ENCODE measurements around the gene LYST.

The LYST gene

DNA sequence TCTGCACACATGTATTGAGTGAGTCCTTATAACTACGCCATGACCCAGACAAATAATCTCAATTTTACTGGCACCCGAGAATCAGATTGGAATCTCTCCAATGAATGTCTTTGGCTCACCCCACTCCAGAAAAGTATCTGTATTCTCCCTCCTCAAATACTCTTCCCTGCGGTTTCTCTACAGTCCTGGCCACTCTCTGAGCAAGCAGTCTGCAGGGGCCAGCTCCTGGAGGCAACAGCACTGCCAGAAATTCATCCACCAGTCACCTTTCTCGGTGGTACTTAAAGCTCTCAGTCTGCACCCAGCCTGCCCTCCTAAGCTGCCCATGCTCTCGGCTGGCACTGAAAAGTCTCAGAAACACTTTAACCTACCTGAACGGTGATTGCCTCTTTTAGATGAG is 16.1 kb upstream of the LYST start:
- Histone ChIP-seq H3K27me3 (replicated peaks; ENCODE audit: control insufficient read depth, insufficient read depth, low read length) (no peaks in the 10 kb centered on the region), H3K36me3 (ENCODE audit: control insufficient read depth, insufficient read depth, low read length) (no peaks in the 10 kb centered on the region), H3K4me3 (replicated peaks; ENCODE audit: low read depth, low read length) (peak overlapping the region; percentile 46)
- no peak for TF ChIP-seq CTCF (IDR thresholded peaks at IDR 0.05; ENCODE audit: insufficient read depth, low read length, poor library complexity, severe bottlenecking)
- DNase-seq (ENCODE audit: extremely low read depth, insufficient read length): no peak

- no peak for TF ChIP-seq CTCF (IDR thresholded peaks at IDR 0.05; ENCODE audit: insufficient read depth, low read length, poor library complexity, severe bottlenecking)
- Histone ChIP-seq H3K27me3 (replicated peaks; ENCODE audit: control insufficient read depth, insufficient read depth, low read length) (no peaks in the 10 kb centered on the region), H3K4me3 (replicated peaks; ENCODE audit: low read depth, low read length) (0 out of 2 replicates have a peak overlapping the region, but pooled peaks have one; percentile 15), H3K36me3 (ENCODE audit: control insufficient read depth, insufficient read depth, low read length) (no peaks in the 10 kb centered on the region)
- no peak for DNase-seq (ENCODE audit: extremely low read depth, insufficient read length)
Observed at GRCh38 chr1:235881930-235882700, 15.4 kb upstream of the LYST start.

DNA sequence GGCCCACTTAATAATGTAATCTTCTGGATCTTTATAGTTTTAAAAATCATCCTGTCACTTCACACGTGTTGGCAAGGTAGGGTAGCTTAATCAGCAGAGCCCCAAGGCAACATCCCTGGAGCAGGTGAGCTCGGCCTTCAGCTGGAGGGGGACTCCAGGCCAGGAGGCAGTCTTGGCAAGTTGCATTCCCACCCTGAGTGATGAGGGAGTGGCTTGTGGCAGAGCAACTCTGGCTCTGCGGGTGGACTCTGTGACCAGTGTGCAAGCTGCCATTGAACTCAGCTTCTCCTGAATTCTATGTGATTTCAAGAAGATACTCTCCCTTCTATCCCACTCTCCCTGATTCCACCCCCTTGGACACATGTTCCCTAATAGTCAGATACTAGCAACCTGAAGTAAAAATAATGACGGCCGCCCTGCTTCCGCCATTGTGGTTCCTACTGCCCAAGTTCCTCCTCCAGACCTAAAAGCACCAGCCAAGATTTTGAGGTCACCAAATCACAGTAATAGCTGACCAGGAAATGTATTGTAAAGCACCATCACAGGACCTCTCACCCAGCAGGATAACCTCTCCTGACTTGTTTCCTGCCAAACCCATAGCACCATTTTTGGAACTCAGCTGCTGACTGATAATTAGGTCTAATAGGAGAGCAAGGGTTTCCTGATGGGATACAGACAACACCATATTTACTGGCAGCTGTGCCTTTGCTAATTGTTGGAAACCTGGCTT is 11.5 kb upstream of the LYST start:
- no peak for TF ChIP-seq CTCF (IDR thresholded peaks at IDR 0.05; ENCODE audit: insufficient read depth, low read length, poor library complexity, severe bottlenecking)
- no peak for DNase-seq (ENCODE audit: extremely low read depth, insufficient read length)
- Histone ChIP-seq H3K36me3 (ENCODE audit: control insufficient read depth, insufficient read depth, low read length) (no peaks in the 10 kb centered on the region), H3K27me3 (replicated peaks; ENCODE audit: control insufficient read depth, insufficient read depth, low read length) (no peaks in the 10 kb centered on the region), H3K4me3 (replicated peaks; ENCODE audit: low read depth, low read length) (no peak overlapping the region)

- DNase-seq (ENCODE audit: extremely low read depth, insufficient read length): no peak
- no peak for TF ChIP-seq CTCF (IDR thresholded peaks at IDR 0.05; ENCODE audit: insufficient read depth, low read length, poor library complexity, severe bottlenecking)
- Histone ChIP-seq H3K4me3 (replicated peaks; ENCODE audit: low read depth, low read length) (no peak overlapping the region), H3K27me3 (replicated peaks; ENCODE audit: control insufficient read depth, insufficient read depth, low read length) (no peaks in the 10 kb centered on the region), H3K36me3 (ENCODE audit: control insufficient read depth, insufficient read depth, low read length) (no peaks in the 10 kb centered on the region)
Observed at GRCh38 chr1:235876402-235876841, 9.7 kb upstream of the LYST start.

- H3K4me3 ChIP-seq (replicated peaks; ENCODE audit: low read depth, low read length): no peak overlapping the region
- DNase-seq (ENCODE audit: extremely low read depth, insufficient read length): no peak
- no peak for TF ChIP-seq CTCF (IDR thresholded peaks at IDR 0.05; ENCODE audit: insufficient read depth, low read length, poor library complexity, severe bottlenecking)
- no peaks in the 10 kb centered on the region for H3K36me3 ChIP-seq (ENCODE audit: control insufficient read depth, insufficient read depth, low read length)
- H3K27me3 ChIP-seq (replicated peaks; ENCODE audit: control insufficient read depth, insufficient read depth, low read length): no peaks in the 10 kb centered on the region
Observed at GRCh38 chr1:235875036-235875597, 8.4 kb upstream of the LYST start.
